OCI-LY1 (cell line): Measurements from ENCODE around the gene UFD1.

Source experiments
- EZH2 ChIP-seq: fragments of 200-600 bp; sonication (generic), shearing (Covaris generic); IDR thresholded peaks from 2 replicates; pipeline ENCODE4 v1.8.0; 2017; ENCODE audit warnings: borderline replicate concordance, mixed run types, mild to moderate bottlenecking, antibody characterized with exemption, low read length, moderate library complexity, mixed read lengths
- TF ChIP-seq, protein P1 (sequence below): fragments of 200-600 bp; sonication (generic), shearing (Covaris generic); IDR thresholded peaks from 2 replicates; pipeline ENCODE4 v1.5.1; 2017; ENCODE audit warnings: mild to moderate bottlenecking, antibody characterized with exemption, low read length, moderate library complexity, mixed read lengths

DNA sequence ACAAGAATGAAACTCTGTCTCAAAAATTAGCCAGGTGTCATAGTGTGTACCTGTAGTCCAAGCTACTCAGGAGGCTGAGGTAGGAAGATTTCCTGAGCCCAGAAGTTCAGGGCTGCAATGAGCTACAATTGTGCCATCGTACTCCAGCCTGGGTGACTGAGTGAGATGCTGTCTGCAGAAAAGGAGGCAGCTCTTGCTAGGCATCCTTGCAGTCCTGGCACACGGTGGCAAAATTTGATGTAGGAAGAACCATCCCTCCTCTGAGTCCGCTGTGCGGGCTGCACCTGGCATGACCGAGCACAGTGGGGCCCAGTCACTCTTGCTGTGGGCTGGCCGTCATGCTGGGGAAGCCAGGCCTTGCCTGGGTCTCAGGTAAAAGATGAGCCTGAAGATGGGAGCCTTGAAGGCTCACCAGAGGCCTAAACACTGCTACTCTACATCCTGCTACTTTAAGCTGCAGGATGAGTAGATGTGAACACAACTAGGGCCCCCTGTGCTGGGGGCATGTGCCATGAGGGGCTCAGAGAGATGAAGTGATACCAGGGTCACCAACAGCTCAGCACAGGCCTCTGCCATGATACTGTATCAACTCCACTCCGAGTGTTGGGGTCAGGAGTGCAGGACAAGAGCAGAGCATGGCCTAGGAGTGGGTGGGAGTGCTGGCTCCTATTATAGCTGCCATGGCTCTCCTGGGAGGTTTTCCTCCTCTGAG is 19.3 kb upstream of the UFD1 start:
- TF ChIP-seq, protein P1, sequence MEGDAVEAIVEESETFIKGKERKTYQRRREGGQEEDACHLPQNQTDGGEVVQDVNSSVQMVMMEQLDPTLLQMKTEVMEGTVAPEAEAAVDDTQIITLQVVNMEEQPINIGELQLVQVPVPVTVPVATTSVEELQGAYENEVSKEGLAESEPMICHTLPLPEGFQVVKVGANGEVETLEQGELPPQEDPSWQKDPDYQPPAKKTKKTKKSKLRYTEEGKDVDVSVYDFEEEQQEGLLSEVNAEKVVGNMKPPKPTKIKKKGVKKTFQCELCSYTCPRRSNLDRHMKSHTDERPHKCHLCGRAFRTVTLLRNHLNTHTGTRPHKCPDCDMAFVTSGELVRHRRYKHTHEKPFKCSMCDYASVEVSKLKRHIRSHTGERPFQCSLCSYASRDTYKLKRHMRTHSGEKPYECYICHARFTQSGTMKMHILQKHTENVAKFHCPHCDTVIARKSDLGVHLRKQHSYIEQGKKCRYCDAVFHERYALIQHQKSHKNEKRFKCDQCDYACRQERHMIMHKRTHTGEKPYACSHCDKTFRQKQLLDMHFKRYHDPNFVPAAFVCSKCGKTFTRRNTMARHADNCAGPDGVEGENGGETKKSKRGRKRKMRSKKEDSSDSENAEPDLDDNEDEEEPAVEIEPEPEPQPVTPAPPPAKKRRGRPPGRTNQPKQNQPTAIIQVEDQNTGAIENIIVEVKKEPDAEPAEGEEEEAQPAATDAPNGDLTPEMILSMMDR = no peak
- no peak for TF ChIP-seq EZH2
